ENCODE results near the gene GMPR. TPM values are rescaled to one million over a fixed set of nuclear protein-coding genes. Genes with fewer than 3 reads are reported as not detected.
A peak's percentile ranks its signal among the peaks of the same experiment; 100 is the strongest.

The GMPR gene
- 24.0 TPM for total RNA-seq (2021; ENCODE audit: unreplicated experiment)
- polyA plus RNA-seq (2012) = 17.2 and 18.4 TPM in 2 replicates
- percentile 64 among the genes with signal in this experiment for Bru-seq, nascent RNA
- percentile 67 among the genes with signal in this experiment for BruChase-seq, experiment 1, labeled RNA remaining after a 6-hour chase
- percentile 63 among the genes with signal in this experiment for BruChase-seq, experiment 2, labeled RNA remaining after a 2-hour chase
- long read RNA-seq, transcript GMPR-201 (9 exons, 1,515 nt) = major isoform, 23 of 31 reads
- long read RNA-seq, partial matches to known transcripts = 2 of 31 reads
- long read RNA-seq, other reads (novel, unspliced or antisense) = 6 of 31 reads

DNA sequence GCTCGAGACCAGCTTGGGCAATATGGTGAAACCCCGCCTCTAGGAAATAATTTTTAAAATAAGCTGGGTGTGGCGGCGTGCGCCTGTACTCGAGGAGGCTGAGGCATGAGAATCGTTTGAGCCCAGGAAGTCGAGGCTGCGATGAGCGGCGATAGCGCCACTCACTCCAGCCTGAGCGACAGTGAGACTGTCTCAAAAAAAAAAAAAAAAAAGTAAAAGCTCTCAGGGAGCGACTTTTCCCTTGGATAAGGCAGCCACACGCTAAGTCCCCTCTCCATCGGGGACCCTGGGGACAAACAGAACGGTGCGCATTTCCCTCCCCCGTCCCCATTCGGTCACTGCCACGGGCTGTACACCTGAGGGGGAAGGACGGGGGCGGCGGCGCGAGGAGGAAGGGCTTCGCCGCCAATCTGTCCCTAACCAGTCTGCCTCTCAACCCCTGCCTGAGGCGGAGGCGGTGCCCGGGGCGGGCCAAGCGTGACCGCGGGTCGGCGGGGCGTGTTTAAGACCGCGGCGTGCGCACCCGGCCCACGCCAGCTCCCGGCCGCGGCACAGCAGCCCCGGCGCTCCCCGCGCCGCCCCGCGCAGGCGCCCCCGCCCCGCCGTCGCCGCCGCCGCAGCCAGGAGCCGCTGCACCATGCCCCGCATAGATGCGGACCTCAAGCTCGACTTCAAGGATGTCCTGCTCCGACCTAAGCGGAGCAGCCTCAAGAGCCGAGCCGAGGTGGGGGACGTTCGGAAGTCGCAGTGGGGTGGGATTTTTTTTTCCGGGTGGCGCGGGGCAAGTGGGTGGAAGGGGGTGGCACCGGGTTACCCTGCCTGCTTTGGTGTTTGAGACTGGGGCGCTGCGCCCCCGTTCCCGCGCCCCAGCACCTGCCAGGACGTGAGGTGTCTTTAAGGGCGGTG lies at the start of gene GMPR:
GMPR (plus strand) TSS at position 531 of the 906 bp plus-strand sequence; CDS start at position 638, 107 bp downstream.
- Histone ChIP-seq H3K36me3 (ENCODE audit: control insufficient read depth in 1 of 2, insufficient read depth in 2 of 2, low read length in 2 of 2) (no peaks in the 10 kb centered on the region), H3K79me2 (ENCODE audit: insufficient read depth, low read length) (peaks cover 7% of the 10 kb centered on the region; the same call in 1 of the 2 replicates), H2AFZ (ENCODE audit: low read depth, low read length, poor library complexity, severe bottlenecking) (peak within 1 kb of the TSS; percentile 86), H3K4me1 (ENCODE audit: control insufficient read depth in 1 of 2, insufficient read depth in 2 of 2, low read length in 2 of 2) (peaks cover 10 to 15% of the 10 kb centered on the region in 2 experiments), H3K27me3 (ENCODE audit: insufficient read depth, low read length) (no peaks in the 10 kb centered on the region), H4K20me1 (ENCODE audit: insufficient read depth) (no peaks in the 10 kb centered on the region), H3K4me2 (ENCODE audit: low read length) (peak within 1 kb of the TSS; percentile 92), H3K4me3 (replicated peaks in 1 of 2; ENCODE audit: low read depth in 1 of 2, low read length in 2 of 2) (peak within 1 kb of the TSS; percentile 74 to 90), H3K27ac (ENCODE audit: low read depth, low read length) (peak within 1 kb of the TSS; percentile 57), H3K9ac (ENCODE audit: low read length) (peak within 1 kb of the TSS; percentile 62), H3K9me3 (ENCODE audit: control insufficient read depth in 1 of 2, insufficient read depth in 1 of 2, low read depth in 1 of 2, low read length in 2 of 2) (no peaks in the 10 kb centered on the region), H3K9me2 (ENCODE audit: insufficient read depth) (no peaks in the 10 kb centered on the region)
- TF ChIP-seq, protein P1, sequence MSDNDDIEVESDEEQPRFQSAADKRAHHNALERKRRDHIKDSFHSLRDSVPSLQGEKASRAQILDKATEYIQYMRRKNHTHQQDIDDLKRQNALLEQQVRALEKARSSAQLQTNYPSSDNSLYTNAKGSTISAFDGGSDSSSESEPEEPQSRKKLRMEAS (IDR thresholded peaks at IDR 0.05) = no peak; the same call in 1 of the 2 replicates
- TF ChIP-seq POLR2A (IDR thresholded peaks at IDR 0.05; ENCODE audit: borderline replicate concordance, extremely low read depth, insufficient read depth, insufficient read length) = peak; percentile 30
- TF ChIP-seq SIN3A (IDR thresholded peaks at IDR 0.05; ENCODE audit: low read depth) = 0 out of 2 replicates have a peak, but pooled peaks have one; percentile 22
- TF ChIP-seq EGR1 (IDR thresholded peaks at IDR 0.05; ENCODE audit: low read depth) = peak; percentile 76
- peak; percentile 18; the same call in 1 of the 2 replicates for TF ChIP-seq CBX3 (IDR thresholded peaks at IDR 0.05; ENCODE audit: low read depth)
- TF ChIP-seq, protein P2, sequence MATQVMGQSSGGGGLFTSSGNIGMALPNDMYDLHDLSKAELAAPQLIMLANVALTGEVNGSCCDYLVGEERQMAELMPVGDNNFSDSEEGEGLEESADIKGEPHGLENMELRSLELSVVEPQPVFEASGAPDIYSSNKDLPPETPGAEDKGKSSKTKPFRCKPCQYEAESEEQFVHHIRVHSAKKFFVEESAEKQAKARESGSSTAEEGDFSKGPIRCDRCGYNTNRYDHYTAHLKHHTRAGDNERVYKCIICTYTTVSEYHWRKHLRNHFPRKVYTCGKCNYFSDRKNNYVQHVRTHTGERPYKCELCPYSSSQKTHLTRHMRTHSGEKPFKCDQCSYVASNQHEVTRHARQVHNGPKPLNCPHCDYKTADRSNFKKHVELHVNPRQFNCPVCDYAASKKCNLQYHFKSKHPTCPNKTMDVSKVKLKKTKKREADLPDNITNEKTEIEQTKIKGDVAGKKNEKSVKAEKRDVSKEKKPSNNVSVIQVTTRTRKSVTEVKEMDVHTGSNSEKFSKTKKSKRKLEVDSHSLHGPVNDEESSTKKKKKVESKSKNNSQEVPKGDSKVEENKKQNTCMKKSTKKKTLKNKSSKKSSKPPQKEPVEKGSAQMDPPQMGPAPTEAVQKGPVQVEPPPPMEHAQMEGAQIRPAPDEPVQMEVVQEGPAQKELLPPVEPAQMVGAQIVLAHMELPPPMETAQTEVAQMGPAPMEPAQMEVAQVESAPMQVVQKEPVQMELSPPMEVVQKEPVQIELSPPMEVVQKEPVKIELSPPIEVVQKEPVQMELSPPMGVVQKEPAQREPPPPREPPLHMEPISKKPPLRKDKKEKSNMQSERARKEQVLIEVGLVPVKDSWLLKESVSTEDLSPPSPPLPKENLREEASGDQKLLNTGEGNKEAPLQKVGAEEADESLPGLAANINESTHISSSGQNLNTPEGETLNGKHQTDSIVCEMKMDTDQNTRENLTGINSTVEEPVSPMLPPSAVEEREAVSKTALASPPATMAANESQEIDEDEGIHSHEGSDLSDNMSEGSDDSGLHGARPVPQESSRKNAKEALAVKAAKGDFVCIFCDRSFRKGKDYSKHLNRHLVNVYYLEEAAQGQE (IDR thresholded peaks at IDR 0.05; ENCODE audit: low read depth) = no peak
- peak; percentile 64 for TF ChIP-seq POLR2AphosphoS5 (IDR thresholded peaks at IDR 0.05; ENCODE audit: low read depth, low read length)
- peak; percentile 85 for ATAC-seq
- no TSS peak for BruUV-seq (replicated peaks)
- ChIA-PET CTCF (interaction anchor here (1.3 to 2.5 kb wide), 3 partner anchors 16 to 55 kb away, joined by 3 to 9 read pairs (median 6); no protein-coding TSS in a partner anchor), POLR2A (interaction anchor here (0.9 kb wide), 1 partner anchor 99 kb away, joined by 5 read pairs; no protein-coding TSS in a partner anchor), RAD21 (ENCODE audit: low non-redundant PET in 1 of 2, low total read pairs in 2 of 2, uncharacterized antibody in 2 of 2, unreplicated experiment in 2 of 2) (no interaction called here)
- intact Hi-C loops (cut with micrococcal nuclease) = no loop called here
- DNase-seq (ENCODE audit: low read depth, low spot score) = peak; percentile 65
